HG03135 (cell line): ENCODE results near the gene PKD1.
"Not testable (repeated sequence)": the region's sequence is repeated elsewhere in the genome, so short reads cannot be mapped to it uniquely, and the experiment has no call there.

Experiments used
- ATAC-seq: cut with Tn5 transposase; IDR thresholded peaks from one replicate; pipeline ENCODE4 v1.9.1; 2021; ENCODE audit warnings: mild to moderate bottlenecking, moderate library complexity; ENCODE audit not compliant: unreplicated experiment

Gene PKD1

DNA sequence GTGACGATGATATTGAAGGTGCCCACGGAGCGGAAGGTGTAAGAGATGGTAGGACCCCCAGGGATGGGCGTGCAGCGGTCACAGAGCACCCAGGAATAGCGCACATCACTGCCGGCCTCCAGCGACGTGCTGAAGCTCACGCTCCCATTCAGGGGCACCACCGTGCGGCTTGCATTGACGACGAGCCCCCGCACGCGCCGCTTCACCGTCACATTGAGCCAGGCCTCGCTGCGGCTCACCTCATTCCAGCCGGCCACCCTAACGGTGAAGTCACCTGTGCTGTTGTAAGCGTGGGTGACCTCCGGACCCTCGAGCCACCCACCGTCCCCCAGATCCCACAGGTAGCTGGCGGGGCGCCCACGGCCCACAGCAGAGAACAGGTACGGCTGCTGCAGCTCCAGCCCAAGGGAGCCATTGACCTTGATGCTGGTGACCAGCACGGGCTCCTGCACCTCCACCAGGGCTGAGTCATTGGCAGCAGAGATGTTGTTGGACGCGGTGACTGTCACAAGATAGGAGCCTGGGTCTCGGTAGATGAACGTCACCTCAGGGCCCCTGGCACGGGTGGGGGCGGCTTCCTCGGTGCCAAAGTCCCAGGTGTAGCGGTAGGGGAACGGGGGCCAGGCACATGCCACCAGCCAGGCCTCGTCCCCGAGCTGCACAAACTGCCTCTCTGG is 25.2 kb downstream of the PKD1 start:
- not testable (repeated sequence) for ATAC-seq

- ATAC-seq, result not testable (repeated sequence)
Measured at GRCh38 chr16:2109872-2110271, 25.8 kb downstream of the PKD1 start.

- ATAC-seq, result not testable (repeated sequence)
Measured at GRCh38 chr16:2109271-2109580, 26.5 kb downstream of the PKD1 start.

GRCh38 chr16:2108446-2109270 is 27.0 kb downstream of the PKD1 start:
- not testable (repeated sequence) for ATAC-seq

GRCh38 chr16:2107791-2108125 is 27.9 kb downstream of the PKD1 start:
- not testable (repeated sequence) for ATAC-seq

- ATAC-seq, result not testable (repeated sequence)
Measured at GRCh38 chr16:2107121-2107790, 28.4 kb downstream of the PKD1 start.

- not testable (repeated sequence) for ATAC-seq
Measured at GRCh38 chr16:2106211-2106610, 29.5 kb downstream of the PKD1 start.

DNA sequence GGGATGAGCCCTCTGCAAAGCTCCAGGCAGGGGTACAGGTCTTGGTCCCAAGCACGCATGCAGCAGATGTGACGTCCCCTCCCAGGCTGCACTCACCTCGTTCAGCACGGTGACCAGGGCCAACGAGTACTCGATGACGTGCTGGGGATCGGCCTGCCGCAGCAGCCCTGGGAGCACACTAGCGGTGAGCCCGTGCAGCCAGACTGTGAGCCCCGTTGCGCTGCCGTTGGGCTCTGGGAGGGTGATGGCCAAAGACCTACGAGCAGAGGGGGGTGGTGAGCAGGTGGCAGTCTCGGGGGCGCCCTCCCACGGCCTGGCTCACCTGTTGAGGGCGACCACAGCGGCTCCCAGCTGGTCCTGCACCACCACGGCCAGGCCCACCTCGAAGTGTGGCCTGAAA is 29.9 kb downstream of the PKD1 start:
- ATAC-seq, result not testable (repeated sequence)

GRCh38 chr16:2105291-2105690 is 30.4 kb downstream of the PKD1 start:
- ATAC-seq, result not testable (repeated sequence)

- ATAC-seq, result not testable (repeated sequence)
Measured at GRCh38 chr16:2104464-2104863, 31.2 kb downstream of the PKD1 start.

DNA sequence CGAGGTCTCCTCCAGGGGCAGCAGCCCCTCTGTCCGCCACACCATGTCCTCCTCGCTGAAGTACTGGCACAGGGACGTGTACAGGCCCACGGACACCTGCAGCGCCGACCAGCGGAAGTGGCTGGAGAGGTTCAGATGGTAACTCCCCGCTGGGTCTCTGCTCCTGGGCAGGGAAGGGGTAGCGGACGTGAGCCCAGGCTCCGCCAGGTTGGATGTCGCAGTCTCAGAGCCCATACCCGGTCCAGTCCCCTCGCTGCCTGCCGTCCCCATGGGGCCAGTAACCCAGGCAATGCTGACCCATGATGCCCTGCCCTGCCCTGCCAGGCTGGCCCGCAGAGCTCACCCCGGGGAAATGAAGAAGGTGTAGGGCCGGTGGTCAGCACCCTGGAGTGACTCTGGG is 33.2 kb downstream of the PKD1 start:
- no peak for ATAC-seq

DNA sequence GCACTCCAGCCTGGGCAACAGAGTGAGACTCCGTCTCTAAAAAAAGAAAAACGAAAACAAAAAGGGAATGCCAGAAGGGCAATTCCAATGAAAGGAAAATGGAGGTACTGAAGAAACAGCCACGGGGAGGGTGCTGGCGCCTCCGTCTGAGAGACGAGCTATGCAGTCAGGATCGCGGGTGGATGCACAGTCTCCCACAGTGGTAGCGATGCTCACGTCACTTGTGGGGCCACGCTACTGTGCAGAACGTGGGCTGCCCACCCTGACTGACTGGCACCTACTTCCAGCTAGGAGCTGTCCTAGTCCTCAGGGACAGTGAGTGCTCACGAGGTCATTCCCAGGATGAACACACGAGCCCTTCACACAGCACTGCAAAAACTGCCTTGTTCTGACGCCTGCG is 34.1 kb downstream of the PKD1 start:
- ATAC-seq, result not testable (repeated sequence)

DNA sequence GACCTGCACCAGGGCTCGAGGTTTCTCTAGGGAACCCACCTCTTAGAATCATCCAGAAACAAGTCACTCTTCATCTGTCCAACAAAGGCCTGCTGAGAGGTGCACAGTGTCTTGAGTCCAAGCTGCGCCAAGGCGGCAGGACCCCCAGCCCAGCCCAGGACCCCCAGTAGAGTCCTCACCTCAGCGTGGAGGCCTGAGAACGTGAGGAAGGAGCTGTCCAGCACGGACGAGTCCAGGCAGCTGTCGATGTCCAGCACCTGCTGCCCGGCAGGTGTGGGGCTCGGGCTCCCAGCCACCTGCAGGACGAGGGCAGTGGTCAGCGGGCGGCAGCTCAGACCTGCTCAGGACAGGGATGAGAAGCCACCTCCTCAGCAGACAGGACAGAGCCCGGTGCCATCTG is 38.0 kb downstream of the PKD1 start:
- not testable (repeated sequence) for ATAC-seq

DNA sequence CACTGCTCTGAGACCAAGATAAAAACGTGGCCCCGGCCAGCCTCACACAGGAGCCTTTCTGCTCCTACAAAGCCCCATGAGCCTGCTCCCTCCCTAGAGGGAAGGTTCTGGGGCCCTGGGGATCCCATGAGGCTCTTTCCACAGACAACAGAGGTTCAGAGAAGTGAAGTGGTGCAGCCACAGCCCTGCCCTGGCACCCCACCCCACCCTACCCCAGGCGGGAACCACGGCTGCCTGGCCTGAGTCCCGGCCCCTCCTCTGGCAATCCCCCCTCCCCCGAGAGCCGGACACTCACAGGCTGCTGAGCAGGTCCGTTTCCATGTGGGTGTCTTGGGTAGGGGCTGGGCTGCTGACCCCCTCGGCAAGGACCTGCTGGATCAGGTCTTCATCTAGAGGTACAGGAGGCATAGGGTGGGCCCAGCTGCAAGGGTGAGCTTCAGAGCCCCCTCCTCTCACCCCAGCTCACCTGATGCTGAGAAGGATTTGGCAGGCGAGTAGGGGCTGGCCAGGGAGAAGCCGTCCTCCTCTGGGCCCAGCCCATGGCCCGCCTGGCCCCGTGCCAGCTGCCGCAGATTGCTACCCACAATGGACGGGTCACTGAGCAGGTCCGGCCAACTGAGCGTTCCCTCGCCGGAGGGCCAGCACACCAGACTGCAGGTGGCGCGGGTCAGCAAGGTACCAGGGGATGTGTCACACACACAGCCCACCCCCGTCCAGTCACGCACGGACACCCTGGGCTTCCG is 38.7 kb downstream of the PKD1 start:
- no peak for ATAC-seq

- ATAC-seq, result no peak
Measured at GRCh38 chr16:2095918-2096582, 39.6 kb downstream of the PKD1 start.

GRCh38 chr16:2095315-2095853 is 40.3 kb downstream of the PKD1 start:
- no peak for ATAC-seq

DNA sequence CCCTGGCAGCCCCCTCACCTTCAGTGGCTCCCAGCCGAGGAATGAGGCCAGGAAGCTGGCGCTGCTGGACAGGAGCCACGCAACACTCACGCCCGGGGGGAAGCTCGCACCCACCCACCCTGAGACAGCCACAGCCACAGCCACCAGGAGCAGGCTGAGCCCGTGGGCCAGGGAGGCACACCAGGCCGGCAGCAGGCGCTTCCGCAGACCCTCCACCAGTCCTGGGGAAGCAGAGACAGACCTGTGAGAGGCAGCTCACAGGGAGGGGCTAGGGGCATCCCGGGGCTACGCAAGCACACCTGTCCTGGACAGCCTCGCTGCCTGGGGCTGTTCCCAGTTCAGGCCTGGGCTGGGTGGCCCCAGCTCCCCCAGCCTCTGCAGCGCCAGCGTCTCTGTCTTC is 41.9 kb downstream of the PKD1 start:
- ATAC-seq, result no peak

GRCh38 chr16:2092866-2093265 is 42.8 kb downstream of the PKD1 start:
- no peak for ATAC-seq

- ATAC-seq, result no peak
Measured at GRCh38 chr16:2092256-2092620, 43.5 kb downstream of the PKD1 start.

DNA sequence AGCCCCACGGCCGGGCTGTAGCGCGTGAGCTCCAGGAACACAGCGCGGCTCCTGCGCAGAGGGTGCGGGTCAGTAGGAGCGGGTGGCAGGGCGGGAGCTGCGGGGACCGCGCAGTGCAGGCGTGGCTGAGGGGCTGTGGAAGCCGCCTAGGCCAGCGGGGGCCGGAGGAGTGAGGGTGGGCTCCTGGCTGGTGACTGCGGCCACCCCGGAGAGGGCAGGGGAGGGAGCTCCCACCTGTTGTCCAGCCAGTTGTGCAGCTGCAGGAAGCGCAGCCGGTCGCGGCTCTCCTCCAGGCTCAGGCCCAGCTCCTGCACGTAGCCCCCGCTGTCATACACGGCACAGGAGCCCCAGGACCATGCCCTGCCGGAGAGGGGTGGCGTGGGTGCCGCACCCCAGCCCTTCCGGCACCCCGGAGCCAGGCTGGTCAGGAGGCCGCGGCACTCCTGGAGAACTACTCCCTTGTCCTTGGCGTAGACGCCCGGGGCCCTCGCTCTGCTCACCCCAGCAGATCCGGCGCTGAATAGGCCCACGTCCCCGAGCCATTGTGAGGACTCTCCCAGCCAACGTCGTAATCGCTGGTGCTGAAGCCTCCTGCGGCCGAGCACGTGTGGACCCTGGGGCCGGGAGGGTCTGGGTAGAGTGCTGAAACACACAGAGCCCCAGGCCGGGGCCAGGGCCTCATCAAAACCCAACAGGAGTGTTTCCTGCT is 44.0 kb downstream of the PKD1 start:
- ATAC-seq, result no peak
